ENCODE results near the gene KRTAP5-3.
"Not testable (repeated sequence)": the region's sequence is repeated elsewhere in the genome, so short reads cannot be mapped to it uniquely, and the experiment has no call there.

Gene KRTAP5-3

DNA sequence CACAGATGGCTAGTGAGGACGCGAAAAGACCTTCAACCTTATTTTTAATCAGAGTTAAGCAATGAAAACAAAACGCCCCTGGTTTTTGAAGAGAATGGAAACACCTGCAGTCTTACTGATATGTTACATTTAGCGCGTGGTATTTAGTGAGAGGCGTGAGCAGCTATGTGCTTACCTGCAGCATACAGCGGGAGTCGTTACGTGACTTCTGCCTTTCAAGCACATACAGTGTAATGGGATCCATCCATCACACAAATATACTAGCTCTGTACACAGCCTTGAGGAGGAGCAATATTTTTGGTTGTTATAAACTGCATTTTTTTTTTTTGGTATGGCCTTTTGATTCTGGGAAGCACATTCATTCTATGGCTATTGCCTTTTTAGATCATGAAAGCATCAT lies 15.6 kb downstream of the KRTAP5-3 start:
- in situ Hi-C loops (cut with HindIII; ENCODE audit: low sequenced_read_pairs) = no loop called here
- TF ChIP-seq, protein P1, sequence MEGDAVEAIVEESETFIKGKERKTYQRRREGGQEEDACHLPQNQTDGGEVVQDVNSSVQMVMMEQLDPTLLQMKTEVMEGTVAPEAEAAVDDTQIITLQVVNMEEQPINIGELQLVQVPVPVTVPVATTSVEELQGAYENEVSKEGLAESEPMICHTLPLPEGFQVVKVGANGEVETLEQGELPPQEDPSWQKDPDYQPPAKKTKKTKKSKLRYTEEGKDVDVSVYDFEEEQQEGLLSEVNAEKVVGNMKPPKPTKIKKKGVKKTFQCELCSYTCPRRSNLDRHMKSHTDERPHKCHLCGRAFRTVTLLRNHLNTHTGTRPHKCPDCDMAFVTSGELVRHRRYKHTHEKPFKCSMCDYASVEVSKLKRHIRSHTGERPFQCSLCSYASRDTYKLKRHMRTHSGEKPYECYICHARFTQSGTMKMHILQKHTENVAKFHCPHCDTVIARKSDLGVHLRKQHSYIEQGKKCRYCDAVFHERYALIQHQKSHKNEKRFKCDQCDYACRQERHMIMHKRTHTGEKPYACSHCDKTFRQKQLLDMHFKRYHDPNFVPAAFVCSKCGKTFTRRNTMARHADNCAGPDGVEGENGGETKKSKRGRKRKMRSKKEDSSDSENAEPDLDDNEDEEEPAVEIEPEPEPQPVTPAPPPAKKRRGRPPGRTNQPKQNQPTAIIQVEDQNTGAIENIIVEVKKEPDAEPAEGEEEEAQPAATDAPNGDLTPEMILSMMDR (IDR thresholded peaks at IDR 0.05; ENCODE audit: low read depth, low read length) = no peak
- no peak overlapping the region for H3K4me3 ChIP-seq (ENCODE audit: low read depth, low read length)
- no peak for DNase-seq (ENCODE audit: low read depth, low spot score)

DNA sequence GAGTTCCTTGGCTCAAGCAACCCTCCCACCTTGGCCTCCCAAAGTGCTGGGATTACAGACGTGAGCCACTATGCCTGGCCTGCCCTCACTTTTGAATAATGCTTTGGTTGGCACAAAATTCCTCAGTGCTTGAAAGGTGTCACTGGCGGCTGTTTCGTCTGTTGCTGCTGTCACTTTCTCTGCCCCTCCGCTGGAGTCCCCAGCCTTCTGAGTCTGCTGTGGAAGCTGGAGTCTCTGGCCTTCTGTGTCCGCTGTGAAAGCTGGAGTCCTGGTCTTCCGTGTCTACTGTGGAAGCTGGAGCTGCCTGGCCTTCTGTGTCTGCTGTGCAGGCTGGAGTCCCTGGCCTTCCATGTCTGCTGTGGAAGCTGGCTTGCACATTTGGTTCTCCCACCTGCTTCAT lies 18.3 kb downstream of the KRTAP5-3 start:
- TF ChIP-seq, protein P1 (IDR thresholded peaks at IDR 0.05; ENCODE audit: low read depth, low read length) = no peak
- in situ Hi-C loops (cut with HindIII; ENCODE audit: low sequenced_read_pairs) = no loop called here
- H3K4me3 ChIP-seq (ENCODE audit: low read depth, low read length) = no peak overlapping the region
- DNase-seq (ENCODE audit: low read depth, low spot score) = no peak

DNA sequence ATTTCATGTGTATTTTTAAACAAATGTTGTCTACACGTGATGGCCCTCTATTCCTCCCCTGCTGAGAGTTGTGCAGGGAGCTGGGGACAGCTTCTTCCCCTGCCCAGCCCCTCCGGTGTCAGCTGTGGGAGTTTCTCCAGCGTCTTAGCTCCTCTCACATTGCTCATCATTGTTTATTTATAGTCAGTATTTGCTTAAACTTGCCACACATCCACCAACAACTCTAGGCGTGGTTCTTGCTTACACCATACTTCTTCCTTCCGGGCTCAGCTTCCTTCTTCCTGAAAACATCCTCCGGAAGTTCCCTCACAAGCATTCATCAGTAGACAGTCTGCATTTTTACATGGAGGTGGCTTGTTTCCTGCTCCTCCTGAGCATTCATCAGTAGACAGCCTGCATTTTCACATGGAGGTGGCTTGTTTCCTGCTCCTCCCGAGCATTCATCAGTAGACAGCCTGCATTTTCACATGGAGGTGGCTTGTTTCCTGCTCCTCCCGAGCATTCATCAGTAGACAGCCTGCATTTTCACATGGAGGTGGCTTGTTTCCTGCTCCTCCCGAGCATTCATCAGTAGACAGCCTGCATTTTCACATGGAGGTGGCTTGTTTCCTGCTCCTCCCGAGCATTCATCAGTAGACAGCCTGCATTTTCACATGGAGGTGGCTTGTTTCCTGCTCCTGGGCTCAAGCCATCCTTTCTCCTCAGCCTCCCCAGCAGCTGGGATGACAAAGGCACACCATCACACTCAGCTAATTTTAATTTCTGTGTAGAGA lies 18.9 kb downstream of the KRTAP5-3 start:
- H3K4me3 ChIP-seq (ENCODE audit: low read depth, low read length); DNase-seq (ENCODE audit: low read depth, low spot score); in situ Hi-C loops (cut with HindIII; ENCODE audit: low sequenced_read_pairs): not testable (repeated sequence)

DNA sequence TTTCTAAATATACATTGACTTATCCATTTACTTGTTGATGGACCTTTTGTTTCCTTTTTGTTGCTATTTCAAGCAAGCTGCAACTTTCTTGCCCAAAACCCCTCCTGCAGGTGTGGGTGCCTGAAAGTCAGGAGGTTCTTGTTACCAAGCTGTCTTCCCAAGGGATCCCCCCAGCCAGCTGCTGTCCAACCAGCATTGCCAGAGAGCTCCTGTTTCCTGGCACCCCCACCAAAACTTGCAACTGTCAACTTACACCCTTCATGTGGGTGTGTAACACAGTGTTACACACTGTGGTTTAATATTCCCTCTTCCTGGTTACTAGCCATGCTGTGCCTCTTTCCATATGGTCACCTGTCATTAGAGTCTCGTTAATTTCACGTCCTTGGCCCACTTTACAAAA lies 21.6 kb downstream of the KRTAP5-3 start:
- TF ChIP-seq, protein P1 (IDR thresholded peaks at IDR 0.05; ENCODE audit: low read depth, low read length) = no peak
- in situ Hi-C loops (cut with HindIII; ENCODE audit: low sequenced_read_pairs) = no loop called here
- no peak for DNase-seq (ENCODE audit: low read depth, low spot score)
- no peak overlapping the region for H3K4me3 ChIP-seq (ENCODE audit: low read depth, low read length)

DNA sequence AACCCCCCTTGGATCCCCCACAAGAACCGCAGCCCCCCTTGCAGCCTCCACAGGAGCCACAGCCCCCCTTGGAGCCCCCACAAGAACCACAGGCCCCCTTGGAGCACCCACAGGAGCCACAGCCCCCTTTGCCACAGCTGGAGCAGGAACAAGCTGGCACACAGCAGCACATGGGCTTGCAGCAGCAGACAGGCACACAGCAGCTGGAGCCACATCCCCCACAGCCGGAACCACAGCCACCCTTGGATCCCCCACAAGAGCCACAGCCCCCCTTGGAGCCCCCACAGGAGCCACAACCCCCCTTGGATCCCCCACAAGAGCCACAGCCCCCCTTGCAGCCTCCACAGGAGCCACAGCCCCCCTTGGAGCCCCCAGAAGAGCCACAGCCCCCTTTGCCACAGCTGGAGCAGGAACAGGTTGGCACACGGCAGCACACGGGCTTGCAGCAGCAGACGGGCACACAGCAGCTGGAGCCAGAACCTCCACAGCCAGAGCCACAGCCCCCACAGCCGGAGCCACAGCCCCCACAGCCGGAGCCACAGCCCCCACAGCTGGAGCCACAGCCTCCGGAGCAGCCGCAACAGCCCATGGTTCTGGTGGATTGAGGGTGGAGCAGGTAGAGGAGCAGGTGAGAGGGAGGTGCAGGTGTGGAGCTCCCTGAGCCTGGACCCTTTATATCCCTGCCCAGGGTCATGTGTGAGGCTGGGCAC lies 23.4 kb downstream of the KRTAP5-3 start, which contains the start of gene KRTAP5-1:
TSS of gene KRTAP5-1 (minus strand) at position 623 of the 710 bp plus-strand sequence. CDS start at position 589, 34 bp downstream.
- in situ Hi-C loops (cut with HindIII; ENCODE audit: low sequenced_read_pairs); H3K4me3 ChIP-seq (ENCODE audit: low read depth, low read length); DNase-seq (ENCODE audit: low read depth, low spot score): not testable (repeated sequence)

DNA sequence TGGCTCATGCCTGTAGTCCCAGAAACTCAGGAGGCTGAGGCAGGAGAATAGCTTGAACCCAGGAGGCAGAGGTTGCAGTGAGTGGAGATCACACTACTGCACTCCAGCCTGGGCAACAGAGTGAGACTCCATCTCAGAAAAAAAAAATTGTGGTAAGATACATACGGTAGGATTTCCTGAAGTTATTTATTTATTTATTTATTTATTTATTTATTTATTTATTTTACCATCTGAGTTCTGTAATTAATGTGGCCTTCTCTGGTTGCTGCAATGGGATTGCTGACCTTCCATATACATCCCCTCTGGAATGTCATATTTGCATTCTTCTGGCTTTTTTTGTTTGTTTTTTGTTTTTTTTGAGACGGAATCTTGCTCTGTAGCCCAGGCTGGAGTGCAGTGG lies 25.4 kb downstream of the KRTAP5-3 start:
- in situ Hi-C loops (cut with HindIII; ENCODE audit: low sequenced_read_pairs); H3K4me3 ChIP-seq (ENCODE audit: low read depth, low read length); DNase-seq (ENCODE audit: low read depth, low spot score): not testable (repeated sequence)

DNA sequence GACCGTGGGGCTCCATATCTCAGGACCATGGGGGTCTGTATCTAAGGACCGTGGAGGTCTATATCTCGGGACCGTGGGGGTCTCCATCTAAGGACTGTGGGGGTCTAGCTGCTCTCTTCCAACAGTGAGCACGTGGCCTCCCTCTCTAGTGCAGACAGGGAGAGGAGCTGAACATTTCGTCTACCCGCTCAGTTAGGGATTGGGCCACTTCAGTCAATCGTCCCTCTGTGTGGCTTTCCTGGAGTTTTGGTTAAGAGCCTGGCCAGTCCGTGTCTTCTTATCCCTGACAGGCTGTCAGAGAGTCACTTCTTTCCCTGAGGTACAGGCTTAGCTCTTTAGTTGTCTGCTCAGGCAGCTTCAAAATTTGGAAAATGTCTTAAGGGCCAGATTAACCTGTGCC lies 26.3 kb downstream of the KRTAP5-3 start:
- in situ Hi-C loops (cut with HindIII; ENCODE audit: low sequenced_read_pairs) = no loop called here
- no peak overlapping the region for H3K4me3 ChIP-seq (ENCODE audit: low read depth, low read length)
- TF ChIP-seq, protein P1 (IDR thresholded peaks at IDR 0.05; ENCODE audit: low read depth, low read length) = no peak
- DNase-seq (ENCODE audit: low read depth, low spot score) = no peak

DNA sequence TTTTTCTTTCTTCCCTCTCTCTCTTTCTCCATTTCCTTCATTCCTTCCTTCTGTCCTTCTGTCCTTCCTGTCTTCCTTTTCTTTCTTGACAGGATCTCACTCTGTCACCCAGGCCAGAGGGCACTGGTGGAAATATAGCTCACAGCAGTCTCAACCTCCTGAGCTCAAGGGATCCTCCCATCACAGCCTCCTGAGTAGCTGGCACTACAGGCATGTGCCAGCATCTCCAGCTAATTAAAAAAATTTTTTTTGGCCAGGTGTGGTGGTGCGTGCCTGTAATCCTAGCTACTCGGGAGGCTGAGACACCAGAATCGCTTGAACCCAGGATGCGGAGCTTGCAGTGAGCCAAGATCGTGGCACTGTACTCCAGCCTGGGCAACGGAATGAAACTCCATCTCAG lies 31.4 kb downstream of the KRTAP5-3 start:
- TF ChIP-seq, protein P1 (IDR thresholded peaks at IDR 0.05; ENCODE audit: low read depth, low read length) = no peak
- no peak for DNase-seq (ENCODE audit: low read depth, low spot score)
- H3K4me3 ChIP-seq (ENCODE audit: low read depth, low read length) = no peak overlapping the region
- in situ Hi-C loops (cut with HindIII; ENCODE audit: low sequenced_read_pairs) = no loop called here

DNA sequence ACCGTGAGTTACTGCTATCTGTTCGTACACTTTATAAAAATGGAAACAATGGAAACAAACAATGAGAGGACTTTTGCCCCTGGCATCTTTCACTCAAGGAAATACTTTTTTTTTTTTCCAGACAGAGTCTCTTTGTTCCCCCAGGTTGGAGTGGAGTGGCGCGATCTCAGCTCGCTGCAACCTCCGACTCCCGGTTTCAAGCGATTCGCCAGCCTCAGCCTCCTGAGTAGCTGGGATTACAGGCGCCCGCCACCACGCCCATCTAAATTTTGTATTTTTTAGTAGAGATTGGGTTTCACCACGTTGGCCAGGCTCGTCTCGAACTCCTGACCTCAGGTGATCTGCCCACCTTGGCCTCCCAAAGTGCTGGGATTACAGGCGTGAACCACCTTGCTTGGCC lies 32.5 kb downstream of the KRTAP5-3 start:
- H3K4me3 ChIP-seq (ENCODE audit: low read depth, low read length); in situ Hi-C loops (cut with HindIII; ENCODE audit: low sequenced_read_pairs); DNase-seq (ENCODE audit: low read depth, low spot score): not testable (repeated sequence)

Measured in astrocyte of the spinal cord (primary cell).